ENCODE data around the gene CASP1.

Gene CASP1

DNA sequence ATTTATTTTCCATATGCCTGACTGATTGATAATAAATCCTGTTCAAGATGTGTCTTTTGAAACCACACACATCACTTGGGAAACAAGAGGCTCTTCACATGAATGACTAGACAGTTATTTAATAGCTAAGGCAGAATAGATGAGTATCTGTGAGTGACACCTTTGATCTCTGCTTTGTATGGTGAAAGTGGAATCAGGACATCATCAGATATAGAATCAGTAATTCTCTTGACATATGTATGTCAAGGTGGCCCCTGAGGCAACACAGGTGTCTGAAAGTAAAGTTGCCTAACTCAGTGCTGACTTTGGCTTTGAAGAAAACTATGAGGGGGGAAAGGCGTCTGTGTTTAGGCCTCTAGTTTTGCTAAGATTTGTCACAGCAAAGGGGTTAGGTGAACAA is 55.1 kb downstream of the CASP1 start:
- DNase-seq = no peak

Measured in NCI-H82 (cell line).